ENCODE measurements around the gene PEAK3.

GRCh38 chr19:2291185-2291751 lies 9.3 kb upstream of the PEAK3 start:
- no peak for TF ChIP-seq POLR2A (IDR thresholded peaks at IDR 0.05)
- TF ChIP-seq, protein P1, sequence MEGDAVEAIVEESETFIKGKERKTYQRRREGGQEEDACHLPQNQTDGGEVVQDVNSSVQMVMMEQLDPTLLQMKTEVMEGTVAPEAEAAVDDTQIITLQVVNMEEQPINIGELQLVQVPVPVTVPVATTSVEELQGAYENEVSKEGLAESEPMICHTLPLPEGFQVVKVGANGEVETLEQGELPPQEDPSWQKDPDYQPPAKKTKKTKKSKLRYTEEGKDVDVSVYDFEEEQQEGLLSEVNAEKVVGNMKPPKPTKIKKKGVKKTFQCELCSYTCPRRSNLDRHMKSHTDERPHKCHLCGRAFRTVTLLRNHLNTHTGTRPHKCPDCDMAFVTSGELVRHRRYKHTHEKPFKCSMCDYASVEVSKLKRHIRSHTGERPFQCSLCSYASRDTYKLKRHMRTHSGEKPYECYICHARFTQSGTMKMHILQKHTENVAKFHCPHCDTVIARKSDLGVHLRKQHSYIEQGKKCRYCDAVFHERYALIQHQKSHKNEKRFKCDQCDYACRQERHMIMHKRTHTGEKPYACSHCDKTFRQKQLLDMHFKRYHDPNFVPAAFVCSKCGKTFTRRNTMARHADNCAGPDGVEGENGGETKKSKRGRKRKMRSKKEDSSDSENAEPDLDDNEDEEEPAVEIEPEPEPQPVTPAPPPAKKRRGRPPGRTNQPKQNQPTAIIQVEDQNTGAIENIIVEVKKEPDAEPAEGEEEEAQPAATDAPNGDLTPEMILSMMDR (IDR thresholded peaks at IDR 0.05), result no peak

All from lower leg skin (tissue), 3 donors.